Heart right ventricle (tissue), 16 donors: ENCODE results near the gene IGFLR1. TPM values are rescaled to one million over a fixed set of nuclear protein-coding genes. Genes with fewer than 3 reads are reported as not detected.

Source experiments
- ATAC-seq, 8 donors: fragments of 200-7000 bp; cut with Tn5 transposase; one replicate each; pipeline ENCODE4 v1.9.1; 2020; ENCODE audit warnings: mild to moderate bottlenecking in 8 of 8, moderate library complexity in 8 of 8, moderate number of reproducible peaks in 1 of 8
- DNase-seq, 2 donors: peaks; one replicate each; pipeline ENCODE4 v3.0.0-alpha.2; 2020
- H3K27ac ChIP-seq, 10 donors: fragments of 200-600 bp; sonication (generic) in 2 of 10; one replicate each; pipeline versions ENCODE4 v1.5.0 to v1.8.0; 2020 to 2022; ENCODE audit warnings: mild to moderate bottlenecking in 3 of 10
- H3K27me3 ChIP-seq, 7 donors: fragments of 200-600 bp; one replicate each; pipeline ENCODE4 v1.8.0; 2021 to 2022; ENCODE audit warnings: mild to moderate bottlenecking in 2 of 7
- H3K36me3 ChIP-seq, 9 donors: fragments of 200-600 bp; sonication (generic) in 1 of 9; one replicate each; pipeline versions ENCODE4 v1.5.0 to v1.8.0; 2020 to 2022; ENCODE audit warnings: mild to moderate bottlenecking in 2 of 9
- H3K4me1 ChIP-seq, 9 donors: fragments of 200-600 bp; sonication (generic) in 1 of 9; one replicate each; pipeline versions ENCODE4 v1.5.0 to v1.8.0; 2020 to 2022; ENCODE audit warnings: mild to moderate bottlenecking in 4 of 9
- H3K4me3 ChIP-seq, 10 donors: fragments of 200-600 bp; sonication (generic) in 2 of 10; one replicate each; pipeline versions ENCODE4 v1.5.0 to v1.8.0; 2020 to 2022; ENCODE audit warnings: mild to moderate bottlenecking in 7 of 10, moderate library complexity in 2 of 10
- H3K9me3 ChIP-seq, 11 donors: fragments of 200-600 bp in 10 of 11; sonication (generic) in 2 of 11; one replicate each; pipeline versions ENCODE4 v1.5.0 to v1.8.0; 2013 to 2022; ENCODE audit warnings: mild to moderate bottlenecking in 2 of 11, control low read depth in 1 of 11, moderate library complexity in 1 of 11
- CTCF ChIP-seq, 9 donors: fragments of 200-600 bp; sonication (generic) in 2 of 9; IDR thresholded peaks; one replicate each; pipeline versions ENCODE4 v1.5.0 to v1.8.0; 2021 to 2022; ENCODE audit warnings: antibody characterized with exemption in 9 of 9, mild to moderate bottlenecking in 5 of 9, moderate library complexity in 1 of 9
- WGBS, 2 donors: extraction: QIAGEN DNeasy Blood & Tissue Kit; methylation state at CpG; one replicate each; pipeline ENCODE4 v1.1.7; 2013; ENCODE audit warnings: inconsistent platforms in 1 of 2; 5-methylcytosine and 5-hydroxymethylcytosine counted together
- intact Hi-C, 10 donors: fragments of 100-400 bp; cut with DNase I; formaldehyde crosslinking; loops; one replicate each; pipeline versions ENCODE4 v1.11.1 to v1.14.2; 2022
- polyA plus RNA-seq, 2 donors: library from polyadenylated mRNA; stranded (reverse); fragments of 200-250 nt; gene quantifications; one replicate each; pipeline ENCODE4 v1.2.3, GENCODE V29; 2013
- total RNA-seq, 10 donors: library from RNA; stranded (reverse); fragmentation: NEBNext Ultra II Directional in 3 of 10; extraction: Animal tissue kit (Norgen Biotek cat#: 25700) in 3 of 10; gene quantifications; one replicate each; pipeline versions ENCODE4 v1.2.1 to v1.2.4, GENCODE V29; 2021 to 2023
- donor health status: Arrhythmogenic right ventricular cardiomyopathy.
- donor health status: ischemic (EF 13 %, LVEDD 7.1; RV severe dilation, severe dysfunction).
- donor health status: healthy with polysubstance abuse.
- donor health status: DM: no; HTN: yes; CAD: no.
- donor health status: DM: no; HTN: no; CAD: no.
- donor health status: ischemic (EF 25% LVEDD 6.9; RV normal size, moderate dysfunction).
- donor health status: ischemic (EF 25% LVEDD 5.7; RV mildly dilated, moderate dysfunction).
- donor health status: healthy.
- donor health status: DM: yes; HTN: yes; CAD: no.
- donor health status: Ischemic cardiomyopathy.
- donor health status: ischemic (EF 35%, LVEDD 5.7; RV mildly dilated, moderate dysfunction).
- donor health status: nonischemic (EF 11% LVEDD 7.7; RV severe dilation, severe dysfunction).
- donor health status: DM: yes; HTN: yes; CAD: no.
- donor health status: PGD.
- donor health status: ischemic (EF 29% LVEDD 5.4; RV normal size, mild dysfunction).
- donor health status: nonischemic (EF 23%, LVEDD 6.1; RV moderate dilation, normal function).

The IGFLR1 gene
- total and polyA plus RNA-seq, 12 donors: 1.1 to 17.1 (median 2.5) TPM

- no peak for DNase-seq
Measured at GRCh38 chr19:35789978-35790944, 48.0 kb upstream of the IGFLR1 start.

GRCh38 chr19:35789195-35789977 lies 47.1 kb upstream of the IGFLR1 start:
- H3K4me3 ChIP-seq: no peak overlapping the region
- DNase-seq: no peak
- no peaks in the 10 kb centered on the region for H3K4me1 ChIP-seq
- no peak for ATAC-seq
- H3K27ac ChIP-seq: no peak overlapping the region
- intact Hi-C loops: no loop called here
- H3K36me3 ChIP-seq: peaks cover 0 to 10% (median 0%) of the 10 kb centered on the region in 9 donors
- H3K9me3 ChIP-seq: no peaks in the 10 kb centered on the region
- WGBS, 2 donors: 87 to 90% methylated on average over 11 of the region's 11 CpGs
- no peak for TF ChIP-seq CTCF (IDR thresholded peaks at IDR 0.05)
- H3K27me3 ChIP-seq: no peaks in the 10 kb centered on the region

More at GRCh38 chr19:35789978-35790944, 48.0 kb upstream of the IGFLR1 start:
- no peaks in the 10 kb centered on the region for H3K9me3 ChIP-seq
- H3K27ac ChIP-seq: no peak overlapping the region
- no peak for TF ChIP-seq CTCF (IDR thresholded peaks at IDR 0.05)
- H3K4me3 ChIP-seq: no peak overlapping the region
- 86 to 88% methylated on average over 19 of the region's 19 CpGs for WGBS, 2 donors
- peaks cover 0 to 8% (median 0%) of the 10 kb centered on the region in 9 donors for H3K36me3 ChIP-seq
- intact Hi-C loops: no loop called here
- H3K27me3 ChIP-seq: peaks cover 0 to 6% (median 0%) of the 10 kb centered on the region in 7 donors
- H3K4me1 ChIP-seq: no peaks in the 10 kb centered on the region
- no peak for ATAC-seq

- Histone ChIP-seq H3K27me3 (no peaks in the 10 kb centered on the region), H3K27ac (no peak overlapping the region), H3K9me3 (no peaks in the 10 kb centered on the region), H3K36me3 (peaks cover 0 to 12% (median 0%) of the 10 kb centered on the region in 9 donors), H3K4me3 (no peak overlapping the region), H3K4me1 (no peaks in the 10 kb centered on the region)
- TF ChIP-seq CTCF (IDR thresholded peaks at IDR 0.05): no peak
- intact Hi-C loops: no loop called here
- no peak for DNase-seq
- no peak for ATAC-seq
- 77 to 85% methylated on average over 11 to 12 of the region's 12 CpGs for WGBS, 2 donors
Measured at GRCh38 chr19:35788205-35788960, 46.1 kb upstream of the IGFLR1 start.
